GM13977 (cell line): ENCODE data around the gene NPNT.
A peak's percentile ranks its signal among the peaks of the same experiment; 100 is the strongest.

ENCODE experiments used
- DNase-seq: peaks from one replicate; pipeline ENCODE4 v3.0.0; 2012; ENCODE audit warnings: low spot score
- in situ Hi-C: fragments of 300-500 bp; cut with MboI; formaldehyde crosslinking; loops from one replicate; pipeline ENCODE4 v1.12.0; 2022; ENCODE audit warnings: low sequenced_read_pairs, low pct_unique_long_range_greater_than_20kb, mixed read lengths, inconsistent platforms; ENCODE audit not compliant: unreplicated experiment
- TF ChIP-seq, protein P1 (sequence below): IDR thresholded peaks from 2 replicates; pipeline ENCODE4 v1.5.1; 2012; ENCODE audit warnings: mild to moderate bottlenecking, control low read depth; ENCODE audit not compliant: insufficient read depth; ENCODE audit errors: extremely low read depth, missing control alignments

The NPNT gene

GRCh38 chr4:105933083-105933482 lies 37.8 kb downstream of the NPNT start:
- TF ChIP-seq, protein P1, sequence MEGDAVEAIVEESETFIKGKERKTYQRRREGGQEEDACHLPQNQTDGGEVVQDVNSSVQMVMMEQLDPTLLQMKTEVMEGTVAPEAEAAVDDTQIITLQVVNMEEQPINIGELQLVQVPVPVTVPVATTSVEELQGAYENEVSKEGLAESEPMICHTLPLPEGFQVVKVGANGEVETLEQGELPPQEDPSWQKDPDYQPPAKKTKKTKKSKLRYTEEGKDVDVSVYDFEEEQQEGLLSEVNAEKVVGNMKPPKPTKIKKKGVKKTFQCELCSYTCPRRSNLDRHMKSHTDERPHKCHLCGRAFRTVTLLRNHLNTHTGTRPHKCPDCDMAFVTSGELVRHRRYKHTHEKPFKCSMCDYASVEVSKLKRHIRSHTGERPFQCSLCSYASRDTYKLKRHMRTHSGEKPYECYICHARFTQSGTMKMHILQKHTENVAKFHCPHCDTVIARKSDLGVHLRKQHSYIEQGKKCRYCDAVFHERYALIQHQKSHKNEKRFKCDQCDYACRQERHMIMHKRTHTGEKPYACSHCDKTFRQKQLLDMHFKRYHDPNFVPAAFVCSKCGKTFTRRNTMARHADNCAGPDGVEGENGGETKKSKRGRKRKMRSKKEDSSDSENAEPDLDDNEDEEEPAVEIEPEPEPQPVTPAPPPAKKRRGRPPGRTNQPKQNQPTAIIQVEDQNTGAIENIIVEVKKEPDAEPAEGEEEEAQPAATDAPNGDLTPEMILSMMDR, result no peak
- in situ Hi-C loops, result no loop called here
- peak; percentile 3 for DNase-seq

- TF ChIP-seq, protein P1, result no peak
- no peak for DNase-seq
- in situ Hi-C loops, result no loop called here
Measured at GRCh38 chr4:105934386-105934785, 39.1 kb downstream of the NPNT start.

GRCh38 chr4:105936901-105937300 lies 41.6 kb downstream of the NPNT start:
- TF ChIP-seq, protein P1, result no peak
- DNase-seq, result no peak
- in situ Hi-C loops, result no loop called here

DNA sequence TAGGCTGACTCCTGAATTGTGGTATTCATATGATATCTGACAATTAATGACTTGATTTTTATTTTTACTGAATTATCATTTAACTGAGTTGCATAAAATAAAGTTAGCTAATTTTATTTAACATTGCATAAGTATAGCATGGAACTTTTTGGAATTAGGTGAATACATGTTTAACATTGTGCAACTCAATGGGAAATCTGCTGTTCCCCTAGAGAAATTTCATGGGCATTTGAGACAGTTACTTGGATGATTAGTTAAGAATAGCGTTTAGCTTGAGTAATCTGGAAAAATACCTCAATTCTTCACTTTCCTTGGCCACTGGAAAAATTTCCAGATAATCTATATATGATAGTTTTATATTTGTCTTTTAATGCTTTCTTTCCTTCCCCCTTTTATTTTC lies 42.5 kb downstream of the NPNT start:
- TF ChIP-seq, protein P1, result no peak
- no peak for DNase-seq
- in situ Hi-C loops, result no loop called here

GRCh38 chr4:105943234-105943633 lies 48.0 kb downstream of the NPNT start:
- no peak for DNase-seq
- in situ Hi-C loops, result no loop called here
- TF ChIP-seq, protein P1, result no peak

DNA sequence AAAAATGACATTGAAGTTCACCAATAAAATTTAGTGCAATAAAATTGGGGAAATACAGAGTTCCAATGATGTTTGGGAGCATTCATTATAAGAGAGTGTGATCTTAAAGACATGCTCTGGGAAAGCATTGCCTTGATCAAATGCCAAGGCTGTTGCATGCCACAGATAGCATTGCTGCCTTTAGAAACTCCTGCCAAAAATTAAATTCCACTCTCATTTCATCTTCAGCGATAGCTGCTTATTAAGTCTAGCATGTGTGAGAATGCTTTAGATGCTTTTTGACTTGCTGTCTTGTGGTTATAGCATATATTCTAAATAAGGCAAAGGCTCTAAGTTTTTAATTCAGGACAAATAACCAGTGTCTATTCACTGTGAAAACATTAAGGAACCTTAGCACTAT lies 49.3 kb downstream of the NPNT start:
- TF ChIP-seq, protein P1, result no peak
- no peak for DNase-seq
- in situ Hi-C loops, result no loop called here

DNA sequence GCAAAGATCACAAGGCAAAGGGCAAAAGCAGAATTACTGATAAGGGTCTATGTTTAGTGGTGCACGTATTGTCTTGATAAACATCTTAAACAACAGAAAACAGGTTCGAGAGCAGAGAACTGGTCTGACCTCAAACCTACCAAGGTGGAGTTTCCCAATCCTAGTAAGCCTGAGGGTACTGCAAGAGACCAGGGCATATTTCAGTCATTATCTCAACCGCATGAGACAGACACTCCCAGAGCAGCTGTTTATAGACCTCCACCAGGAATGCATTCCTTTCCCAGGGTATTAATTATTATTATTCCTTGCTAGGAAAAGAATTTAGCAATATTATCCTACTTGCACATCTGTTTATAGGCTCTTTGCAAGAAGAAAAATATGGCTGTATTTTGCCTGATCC lies 51.5 kb downstream of the NPNT start:
- TF ChIP-seq, protein P1, result no peak
- in situ Hi-C loops, result no loop called here
- DNase-seq, result no peak
